Muscle of back (tissue), 11 donors: ENCODE measurements around the gene SSUH2. TPM values are rescaled to one million over a fixed set of nuclear protein-coding genes. Genes with fewer than 3 reads are reported as not detected.

Source experiments
- DNase-seq, 3 donors: peaks; one replicate each; pipeline versions ENCODE4 v3.0.0 to v3.0.0-alpha.2; 2013
- polyA plus RNA-seq, 10 donors: library from polyadenylated mRNA; unstranded; fragments of 120-200 nt; gene quantifications; one replicate each; pipeline ENCODE4 v1.2.1, GENCODE V29; 2013; ENCODE audit not compliant: insufficient read length in 10 of 10

The SSUH2 gene
- polyA plus RNA-seq, 10 donors: 0.98 to 3.6 (median 2.0) TPM

GRCh38 chr3:8643693-8644365 lies 769 bp downstream of the SSUH2 start:
- no peak for DNase-seq

- DNase-seq: no peak
These were observed 2.6 kb downstream of the SSUH2 start for GRCh38 chr3:8642001-8642400.

GRCh38 chr3:8641472-8641871 lies 3.1 kb downstream of the SSUH2 start:
- no peak for DNase-seq

- no peak for DNase-seq
These were observed 4.4 kb downstream of the SSUH2 start for GRCh38 chr3:8640223-8640622.

- no peak for DNase-seq
These were observed 5.0 kb downstream of the SSUH2 start for GRCh38 chr3:8639659-8640000.

- DNase-seq: peak; percentile 28 to 67 (median 35)
These were observed 5.5 kb downstream of the SSUH2 start for GRCh38 chr3:8638994-8639658.

GRCh38 chr3:8637348-8637747 lies 7.2 kb downstream of the SSUH2 start:
- DNase-seq: no peak

- DNase-seq: no peak
These were observed 9.0 kb downstream of the SSUH2 start for GRCh38 chr3:8635631-8636030.

GRCh38 chr3:8635125-8635524 lies 9.5 kb downstream of the SSUH2 start:
- DNase-seq: no peak

GRCh38 chr3:8632402-8633237 lies 12.0 kb downstream of the SSUH2 start:
- DNase-seq: no peak

GRCh38 chr3:8631661-8632060 lies 12.9 kb downstream of the SSUH2 start:
- no peak for DNase-seq

GRCh38 chr3:8629151-8630021 lies 15.2 kb downstream of the SSUH2 start:
- peak in 2 of 3 donors; percentile 14 to 25 for DNase-seq

- no peak for DNase-seq
These were observed 16.6 kb downstream of the SSUH2 start for GRCh38 chr3:8627949-8628348.

- no peak for DNase-seq
These were observed 17.2 kb downstream of the SSUH2 start for GRCh38 chr3:8627201-8627940.

GRCh38 chr3:8625991-8626390 lies 18.6 kb downstream of the SSUH2 start:
- peak in 1 of 3 donors; percentile 17 for DNase-seq

- no peak for DNase-seq
These were observed 20.0 kb downstream of the SSUH2 start for GRCh38 chr3:8624612-8625011.

GRCh38 chr3:8623741-8624140 lies 20.9 kb downstream of the SSUH2 start:
- DNase-seq: no peak

- DNase-seq: peak; percentile 61 to 89 (median 75)
These were observed 21.5 kb downstream of the SSUH2 start for GRCh38 chr3:8622873-8623691.

- peak; percentile 38 to 71 (median 68) for DNase-seq
These were observed 22.7 kb downstream of the SSUH2 start for GRCh38 chr3:8621872-8622271.

GRCh38 chr3:8621141-8621540 lies 23.5 kb downstream of the SSUH2 start:
- no peak for DNase-seq
